LHCN-M2 (cell line): ENCODE data around the gene ASTN2. TPM values are rescaled to one million over a fixed set of nuclear protein-coding genes. Genes with fewer than 3 reads are reported as not detected.

Source experiments
- DNase-seq: peaks from one replicate; pipeline ENCODE4 v3.0.0-alpha.2; 2012; ENCODE audit warnings: low read depth
- total RNA-seq: library from RNA; depleted of rRNA; stranded (reverse); fragments of >200 nt; gene quantifications from 2 replicates; pipeline ENCODE4 v1.2.3, GENCODE V29; 2014

ASTN2 gene
- total RNA-seq, 1 experiment from 2014 or later, result 11.8 TPM

DNA sequence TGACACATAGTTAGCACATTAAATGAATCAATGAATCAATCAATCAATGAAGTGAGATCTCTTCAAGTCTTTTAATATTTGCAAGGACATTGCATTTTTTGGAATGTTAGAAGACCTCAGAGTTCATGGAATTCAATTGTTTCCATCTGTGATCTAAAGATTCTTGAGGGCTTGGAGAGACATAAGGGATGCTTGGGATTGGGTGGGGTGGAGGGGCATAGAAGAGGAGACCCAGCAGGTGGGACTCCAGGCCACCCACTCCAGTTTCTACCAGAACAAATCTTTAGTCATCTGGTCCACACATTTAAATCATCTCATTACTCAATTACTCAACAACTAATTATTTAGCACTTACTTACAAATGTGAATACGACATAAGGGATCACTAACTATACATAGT is 978.7 kb downstream of the ASTN2 start:
- DNase-seq, result no peak

DNA sequence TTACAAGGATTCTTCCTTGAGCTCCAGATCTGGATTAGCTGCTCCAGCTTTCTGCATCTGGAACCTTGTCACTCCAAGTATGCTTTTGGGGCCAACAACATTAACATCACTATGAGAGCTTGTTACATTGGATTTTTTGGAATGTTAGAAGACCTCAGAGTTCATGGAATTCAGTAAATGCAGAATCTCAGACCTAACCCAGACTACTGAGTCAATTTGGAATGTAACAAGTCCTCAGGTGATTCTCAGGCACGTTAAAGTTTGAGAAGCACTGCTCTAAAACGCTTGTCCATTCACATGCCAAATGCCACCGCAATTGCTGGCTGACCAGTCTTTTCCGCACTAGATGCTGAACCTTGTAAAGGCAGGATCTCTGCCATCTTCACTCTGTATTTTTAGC is 979.2 kb downstream of the ASTN2 start:
- no peak for DNase-seq

DNA sequence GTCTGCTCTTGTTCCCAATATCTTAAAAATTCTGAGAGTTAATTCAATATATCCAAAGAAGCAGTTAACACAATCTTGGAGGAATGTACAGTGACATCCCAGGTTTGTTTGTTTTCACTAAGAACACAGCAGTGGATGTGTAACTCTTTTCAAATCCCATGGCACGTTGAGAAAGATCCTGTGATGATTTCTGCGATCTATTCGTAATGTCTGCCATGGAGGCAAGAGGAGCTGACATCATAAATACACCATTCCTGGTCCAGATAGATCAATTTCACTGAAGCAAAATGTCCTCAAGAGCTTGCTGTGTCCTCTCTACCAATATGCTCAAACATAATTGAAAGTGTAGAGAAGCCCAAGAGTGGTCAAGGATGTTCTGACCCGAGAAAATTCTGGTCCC is 980.5 kb downstream of the ASTN2 start:
- DNase-seq, result no peak

- no peak for DNase-seq
Observed at GRCh38 chr9:116432051-116432450, 982.8 kb downstream of the ASTN2 start.

DNA sequence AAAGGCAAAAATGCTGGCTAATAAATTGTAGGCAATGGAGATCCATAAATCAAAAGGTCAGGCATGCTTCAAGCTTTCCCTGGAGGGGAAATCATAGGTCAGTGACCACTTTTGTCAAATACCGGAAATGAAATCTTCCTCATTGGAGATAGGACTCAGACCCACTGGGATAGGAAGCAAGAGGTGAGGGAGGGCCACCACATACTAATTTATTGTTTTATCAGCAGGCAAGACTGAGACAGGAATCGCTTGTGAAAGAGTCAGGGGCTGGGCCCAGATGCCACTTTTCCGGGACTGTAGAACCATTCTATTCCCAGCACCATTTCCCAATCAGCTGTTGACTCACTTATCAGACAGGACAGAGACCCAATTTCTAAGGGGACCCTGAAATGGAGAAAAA is 984.0 kb downstream of the ASTN2 start:
- no peak for DNase-seq

- no peak for DNase-seq
Observed at GRCh38 chr9:116425244-116425643, 989.6 kb downstream of the ASTN2 start.

- no peak for DNase-seq
Observed at GRCh38 chr9:116423149-116423548, 991.7 kb downstream of the ASTN2 start.

- DNase-seq, result no peak
Observed at GRCh38 chr9:116422119-116422979, 992.5 kb downstream of the ASTN2 start.

- DNase-seq, result peak; percentile 36
Observed at GRCh38 chr9:116420993-116421538, 993.8 kb downstream of the ASTN2 start.

- no peak for DNase-seq
Observed at GRCh38 chr9:116419181-116419580, 995.7 kb downstream of the ASTN2 start.

- no peak for DNase-seq
Observed at GRCh38 chr9:116417464-116417863, 997.4 kb downstream of the ASTN2 start.

DNA sequence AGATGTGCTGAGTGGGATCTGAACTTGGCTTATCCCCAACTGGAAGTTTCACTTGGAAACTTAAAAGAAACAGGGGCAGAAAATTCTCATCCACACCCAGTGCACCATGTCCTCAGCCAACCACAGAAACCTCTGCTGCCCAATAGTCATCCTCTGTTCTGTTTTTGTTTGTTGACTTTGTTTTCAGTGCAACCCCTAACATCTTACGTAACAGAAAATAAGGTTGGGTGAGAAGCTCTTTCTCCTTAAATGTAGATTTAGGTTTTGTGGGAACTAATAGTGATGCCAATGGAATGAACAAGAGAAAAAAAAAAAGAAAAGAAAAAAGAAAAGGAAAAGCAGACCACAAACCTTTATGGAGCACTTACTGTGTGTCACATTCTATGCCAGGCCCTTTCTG is 998.4 kb downstream of the ASTN2 start:
- peak; percentile 50 for DNase-seq

DNA sequence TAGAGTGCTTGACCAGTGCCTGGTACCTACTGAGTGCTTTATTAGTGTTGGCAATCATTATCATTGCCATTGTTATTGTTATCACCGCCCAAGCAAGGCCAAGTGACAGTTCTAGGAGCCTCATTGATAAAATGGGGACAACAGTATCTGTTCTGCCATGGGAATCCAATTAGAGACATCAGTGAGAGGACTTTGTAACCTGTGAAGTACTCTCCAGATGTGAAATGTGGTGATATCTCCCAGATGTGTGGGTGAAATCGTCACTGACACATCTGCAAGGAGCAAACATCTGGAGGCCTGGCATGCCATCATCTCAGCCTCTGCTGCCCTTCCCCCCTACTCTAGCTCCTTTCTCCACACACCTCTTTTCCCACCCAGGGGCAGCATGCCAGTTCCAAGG is 1000.5 kb downstream of the ASTN2 start:
- no peak for DNase-seq

DNA sequence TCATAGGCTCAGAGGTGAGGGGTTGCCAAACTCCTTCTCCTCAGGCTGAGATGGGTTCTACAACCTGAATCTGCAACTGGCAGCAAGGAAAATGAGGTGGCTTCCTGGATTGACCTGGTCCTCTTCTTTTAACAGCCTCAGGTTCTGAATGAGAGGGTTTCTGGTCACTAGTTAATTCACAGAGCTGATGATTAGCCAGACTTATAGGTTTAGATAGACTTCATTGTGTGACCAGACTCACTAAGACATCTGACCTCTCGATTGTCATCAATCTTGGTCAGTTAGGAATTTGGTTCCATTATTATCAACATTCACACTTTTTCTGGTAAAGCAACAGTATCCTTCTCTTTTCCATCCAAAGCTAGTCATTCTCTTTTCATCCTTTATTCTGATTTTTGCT is 1003.4 kb downstream of the ASTN2 start:
- no peak for DNase-seq

- DNase-seq, result no peak
Observed at GRCh38 chr9:116409638-116410037, 1005.2 kb downstream of the ASTN2 start.

DNA sequence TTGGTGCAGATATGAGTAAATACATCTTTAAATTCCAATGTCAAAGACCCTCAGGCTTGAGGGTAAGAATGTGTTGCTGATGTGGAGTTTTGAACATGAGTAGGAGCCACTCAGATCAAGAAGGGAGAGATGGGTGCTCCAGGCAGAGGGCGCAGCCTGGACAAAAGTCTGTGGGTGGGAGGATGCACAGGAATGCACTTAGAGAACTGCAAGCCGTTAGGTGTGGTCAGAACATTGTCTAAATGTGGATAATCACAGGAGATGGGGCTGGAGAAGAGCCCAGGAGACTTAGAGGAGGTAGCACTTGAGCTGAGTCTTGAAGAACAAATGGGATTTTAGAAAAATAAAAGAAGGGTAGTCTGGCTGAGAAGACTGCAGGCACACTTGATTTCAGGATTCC is 1005.7 kb downstream of the ASTN2 start:
- DNase-seq, result no peak

DNA sequence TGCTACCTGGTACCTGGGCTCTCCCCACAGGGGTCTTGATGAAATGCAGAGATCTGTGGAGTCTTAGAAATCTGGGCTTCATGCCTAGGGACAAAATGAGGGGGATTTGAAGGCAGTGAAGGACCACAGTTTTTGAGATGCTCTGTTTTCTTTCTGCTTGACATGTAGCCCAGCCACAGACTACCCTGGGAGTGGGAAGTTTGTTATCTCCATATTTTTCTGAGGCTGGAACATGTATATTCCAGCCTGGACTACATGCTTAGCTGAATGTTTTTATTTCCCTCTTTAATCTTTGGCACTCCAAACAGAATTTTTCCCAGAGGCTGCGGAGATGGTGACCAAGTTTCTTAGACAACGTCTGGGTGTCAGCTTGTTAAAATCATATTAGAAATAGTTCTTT is 1008.4 kb downstream of the ASTN2 start:
- no peak for DNase-seq

GRCh38 chr9:116405321-116405720 is 1009.5 kb downstream of the ASTN2 start:
- no peak for DNase-seq

GRCh38 chr9:116404228-116404627 is 1010.6 kb downstream of the ASTN2 start:
- no peak for DNase-seq

GRCh38 chr9:116403171-116403570 is 1011.7 kb downstream of the ASTN2 start:
- no peak for DNase-seq

DNA sequence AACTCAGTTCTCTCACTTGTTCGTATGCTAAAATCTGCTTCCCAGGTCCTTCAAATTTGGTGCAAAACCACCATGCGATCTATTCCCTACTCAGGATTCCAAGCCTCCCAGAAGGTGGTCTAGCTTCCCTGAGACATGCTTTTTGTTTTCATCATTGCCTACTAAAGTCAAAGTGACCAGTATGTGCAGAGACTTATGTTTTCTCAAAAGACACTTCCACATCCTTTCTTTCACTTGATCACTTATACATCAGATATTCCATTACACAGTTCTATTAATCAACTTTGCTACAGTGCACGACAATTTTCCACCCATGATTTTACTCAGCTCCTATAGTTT is 1019.2 kb downstream of the ASTN2 start:
- DNase-seq, result no peak

- DNase-seq, result no peak
Observed at GRCh38 chr9:116394894-116395698, 1019.8 kb downstream of the ASTN2 start.

DNA sequence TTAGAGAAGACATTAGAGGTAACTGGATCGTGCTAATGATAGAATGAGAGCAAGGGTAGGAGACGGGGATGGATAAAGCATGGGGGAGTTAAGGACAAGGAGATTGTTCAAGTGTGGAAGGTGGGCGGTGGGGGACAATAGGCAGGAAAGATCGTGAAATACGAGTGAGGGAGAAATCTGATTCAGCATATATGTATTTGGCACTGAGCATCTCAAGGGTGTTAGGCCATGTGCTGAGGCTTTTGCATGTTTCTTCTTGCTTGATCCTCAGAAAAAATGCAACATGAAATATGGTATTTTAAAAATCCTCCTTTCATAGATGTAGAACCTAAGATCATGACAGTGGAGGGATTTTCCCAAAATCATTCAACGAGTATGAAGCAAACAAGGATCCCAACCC is 1020.8 kb downstream of the ASTN2 start:
- DNase-seq, result no peak
